Activated naive CD4-positive, alpha-beta T cell treated with anti-CD3 and anti-CD28 coated beads for 36 hours (primary cell): Measurements from ENCODE around the gene MEIKIN. TPM values are rescaled to one million over a fixed set of nuclear protein-coding genes. Genes with fewer than 3 reads are reported as not detected.

Experiments used
- CTCF ChIA-PET: fragments of 350-600 bp; sonication (Branson Sonifier 250); formaldehyde crosslinking; loops from one replicate; lab custom pipeline; 2021; ENCODE audit warnings: antibody characterized with exemption; lab: Charles Lee
- DNase-seq: peaks from one replicate; pipeline ENCODE4 v3.0.0-alpha.2; 2020
- H3K27ac Mint-ChIP-seq: one replicate; pipeline ENCODE4 v1.8.0; 2021; ENCODE audit warnings: mild to moderate bottlenecking, mixed read lengths
- H3K27me3 Mint-ChIP-seq: one replicate; pipeline ENCODE4 v1.8.0; 2021; ENCODE audit warnings: low read depth, mixed read lengths
- H3K36me3 Mint-ChIP-seq: one replicate; pipeline ENCODE4 v1.8.0; 2021; ENCODE audit warnings: low read depth, mixed read lengths
- H3K4me1 Mint-ChIP-seq: one replicate; pipeline ENCODE4 v1.8.0; 2021; ENCODE audit warnings: low read depth, mixed read lengths
- H3K4me3 Mint-ChIP-seq: one replicate; pipeline ENCODE4 v1.8.0; 2021; ENCODE audit warnings: mild to moderate bottlenecking, moderate library complexity, mixed read lengths
- H3K9me3 Mint-ChIP-seq: one replicate; pipeline ENCODE4 v1.8.0; 2021; ENCODE audit warnings: mixed read lengths
- intact Hi-C: fragments of 100-400 bp; cut with micrococcal nuclease; formaldehyde crosslinking; loops from one replicate; pipeline ENCODE4 v1.15.1; 2023
- total RNA-seq, 2 experiments: library from RNA; stranded (reverse); gene quantifications; one replicate each; pipeline ENCODE4 v1.2.3, GENCODE V29; 2021

The MEIKIN gene
- total RNA-seq, 2 experiments from 2014 or later, result 1.4 to 1.9 TPM

DNA sequence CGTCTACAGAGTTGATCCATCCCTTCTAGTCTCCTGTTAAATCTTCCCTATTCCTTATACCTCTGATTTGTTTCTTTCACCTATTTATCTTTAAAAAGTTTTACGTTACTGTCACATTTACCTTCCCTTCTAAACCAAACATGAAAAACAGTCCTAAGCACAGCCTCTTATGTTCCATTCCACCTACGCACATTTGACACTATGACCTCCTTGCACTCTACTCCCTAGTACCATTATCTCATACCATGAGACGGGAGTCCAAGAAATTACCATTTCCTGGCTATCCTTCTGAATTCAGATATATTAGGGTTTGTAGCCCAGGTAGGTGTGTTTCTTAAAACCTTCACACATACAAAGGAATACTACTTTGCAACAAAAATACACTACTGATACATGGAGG is 173.8 kb downstream of the MEIKIN start:
- Mint-ChIP-seq H3K4me1 (peaks cover 17% of the 10 kb centered on the region), H3K27me3 (no peaks in the 10 kb centered on the region), H3K4me3 (no peak overlapping the region), H3K36me3 (peaks cover 1% of the 10 kb centered on the region), H3K9me3 (peaks cover 1% of the 10 kb centered on the region), H3K27ac (no peak overlapping the region)
- DNase-seq, result no peak
- CTCF ChIA-PET, result no interaction called here
- intact Hi-C loops, result no loop called here

DNA sequence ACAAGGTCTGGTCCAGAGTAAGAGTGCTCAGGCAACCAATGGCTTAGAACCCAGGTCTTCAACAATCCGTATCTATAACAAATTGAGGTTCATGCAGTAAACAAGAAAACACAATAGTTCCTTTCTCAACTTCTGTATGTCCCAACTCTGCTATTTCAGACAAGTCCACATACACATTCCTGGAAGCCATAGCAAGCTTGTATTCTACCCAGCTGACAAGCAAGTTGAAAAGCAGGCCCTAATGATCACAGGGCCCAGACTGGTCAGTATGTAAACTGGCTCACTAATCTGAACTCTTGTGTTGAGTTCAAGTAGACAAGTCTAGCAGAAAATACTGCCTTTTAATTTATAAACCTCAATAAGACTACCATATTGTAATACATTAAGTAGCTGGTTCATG is 175.5 kb downstream of the MEIKIN start:
- Mint-ChIP-seq H3K4me1 (peaks cover 19% of the 10 kb centered on the region), H3K36me3 (peaks cover 1% of the 10 kb centered on the region), H3K4me3 (no peak overlapping the region), H3K27ac (no peak overlapping the region), H3K27me3 (no peaks in the 10 kb centered on the region), H3K9me3 (peaks cover 1% of the 10 kb centered on the region)
- no peak for DNase-seq
- CTCF ChIA-PET, result no interaction called here
- intact Hi-C loops, result no loop called here

GRCh38 chr5:131769336-131769735 is 176.1 kb downstream of the MEIKIN start:
- CTCF ChIA-PET, result no interaction called here
- H3K4me3 Mint-ChIP-seq, result no peak overlapping the region
- peaks cover 17% of the 10 kb centered on the region for H3K4me1 Mint-ChIP-seq
- DNase-seq, result no peak
- H3K36me3 Mint-ChIP-seq, result peaks cover 1% of the 10 kb centered on the region
- no peaks in the 10 kb centered on the region for H3K27me3 Mint-ChIP-seq
- peaks cover 1% of the 10 kb centered on the region for H3K9me3 Mint-ChIP-seq
- intact Hi-C loops, result no loop called here
- H3K27ac Mint-ChIP-seq, result no peak overlapping the region

DNA sequence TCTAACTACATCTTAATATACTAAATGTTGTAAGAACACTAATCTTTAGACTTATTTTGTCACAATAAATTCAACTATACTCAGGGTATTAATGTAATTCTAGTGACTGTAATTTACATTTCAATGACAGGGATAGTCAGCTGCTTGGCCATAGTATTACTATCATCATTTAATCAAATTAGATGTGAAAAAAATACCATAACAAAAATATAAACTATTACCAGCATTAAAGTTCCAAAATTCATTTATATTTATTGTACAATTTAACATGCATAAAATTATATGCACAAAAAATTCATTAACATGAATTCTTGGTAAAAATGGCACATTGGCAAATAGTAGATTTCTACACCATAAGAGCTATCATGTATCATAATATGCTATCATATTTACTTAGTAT is 177.6 kb downstream of the MEIKIN start:
- intact Hi-C loops, result no loop called here
- H3K27me3 Mint-ChIP-seq, result no peaks in the 10 kb centered on the region
- CTCF ChIA-PET, result no interaction called here

DNA sequence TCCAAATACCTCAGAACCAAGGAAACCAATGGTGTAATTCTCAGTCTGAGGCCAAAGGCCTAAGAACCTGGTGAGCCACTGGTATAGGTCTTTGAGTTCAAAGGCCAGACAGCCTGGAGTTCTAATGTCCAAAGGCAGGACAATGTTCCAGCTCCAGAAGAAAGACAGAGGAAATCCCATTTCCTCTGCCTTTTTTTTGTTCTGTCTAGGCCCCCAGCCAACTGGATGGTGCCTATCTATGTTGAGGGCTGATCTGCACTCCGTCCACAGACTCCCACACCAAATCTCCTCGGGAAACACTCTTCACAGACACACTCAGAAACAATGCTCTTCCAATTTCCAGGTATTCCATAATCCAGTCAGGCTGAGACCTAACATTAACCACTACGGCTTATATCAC is 178.8 kb downstream of the MEIKIN start:
- H3K4me3 Mint-ChIP-seq, result no peak overlapping the region
- intact Hi-C loops, result no loop called here
- H3K9me3 Mint-ChIP-seq, result peaks cover 8% of the 10 kb centered on the region
- CTCF ChIA-PET, result no interaction called here
- no peaks in the 10 kb centered on the region for H3K27me3 Mint-ChIP-seq
- no peak for DNase-seq
- no peak overlapping the region for H3K27ac Mint-ChIP-seq
- peaks cover 9% of the 10 kb centered on the region for H3K4me1 Mint-ChIP-seq
- peaks cover 10% of the 10 kb centered on the region for H3K36me3 Mint-ChIP-seq

More for the DNA sequence above, 177.6 kb downstream of the MEIKIN start:
- no peak for DNase-seq
- Mint-ChIP-seq H3K4me1 (peaks cover 9% of the 10 kb centered on the region), H3K4me3 (no peak overlapping the region), H3K36me3 (peaks cover 8% of the 10 kb centered on the region), H3K9me3 (peaks cover 6% of the 10 kb centered on the region), H3K27ac (no peak overlapping the region)

- no peak overlapping the region for H3K4me3 Mint-ChIP-seq
- no peak overlapping the region for H3K27ac Mint-ChIP-seq
- no peaks in the 10 kb centered on the region for H3K27me3 Mint-ChIP-seq
- peaks cover 10% of the 10 kb centered on the region for H3K9me3 Mint-ChIP-seq
- H3K4me1 Mint-ChIP-seq, result peaks cover 9% of the 10 kb centered on the region
- intact Hi-C loops, result no loop called here
- peaks cover 10% of the 10 kb centered on the region for H3K36me3 Mint-ChIP-seq
- CTCF ChIA-PET, result interaction anchor here (0.6 kb wide), 2 partner anchors 176 to 327 kb away, joined by 3 read pairs; no protein-coding TSS in a partner anchor
- no peak for DNase-seq
Observed at GRCh38 chr5:131765261-131765660, 180.2 kb downstream of the MEIKIN start.

- DNase-seq, result no peak
- peaks cover 12% of the 10 kb centered on the region for H3K9me3 Mint-ChIP-seq
- H3K4me1 Mint-ChIP-seq, result peaks cover 10% of the 10 kb centered on the region
- CTCF ChIA-PET, result no interaction called here
- H3K27me3 Mint-ChIP-seq, result no peaks in the 10 kb centered on the region
- H3K4me3 Mint-ChIP-seq, result no peak overlapping the region
- peaks cover 12% of the 10 kb centered on the region for H3K36me3 Mint-ChIP-seq
- intact Hi-C loops, result no loop called here
- no peak overlapping the region for H3K27ac Mint-ChIP-seq
Observed at GRCh38 chr5:131763968-131764367, 181.5 kb downstream of the MEIKIN start.

DNA sequence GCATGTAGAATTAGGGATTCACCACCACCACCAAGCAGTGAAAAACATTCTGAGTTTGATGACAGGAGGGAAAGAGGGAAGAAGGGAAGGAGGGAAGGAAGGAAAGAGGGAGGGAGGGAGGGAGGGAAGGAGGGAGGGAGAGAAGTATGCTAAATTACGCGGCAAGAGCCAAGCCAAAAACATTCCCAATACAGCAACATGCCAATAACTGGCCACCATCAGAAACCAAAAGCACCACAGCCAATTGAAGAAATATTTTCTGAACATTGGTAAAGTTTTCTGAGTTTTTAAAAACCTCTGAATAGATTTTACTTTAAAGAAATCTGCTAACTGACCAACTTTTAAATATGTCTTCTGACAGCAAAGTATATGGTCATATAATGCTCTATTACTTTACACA is 184.7 kb downstream of the MEIKIN start:
- CTCF ChIA-PET, result no interaction called here
- Mint-ChIP-seq H3K27ac (no peak overlapping the region), H3K4me3 (no peak overlapping the region)

DNA sequence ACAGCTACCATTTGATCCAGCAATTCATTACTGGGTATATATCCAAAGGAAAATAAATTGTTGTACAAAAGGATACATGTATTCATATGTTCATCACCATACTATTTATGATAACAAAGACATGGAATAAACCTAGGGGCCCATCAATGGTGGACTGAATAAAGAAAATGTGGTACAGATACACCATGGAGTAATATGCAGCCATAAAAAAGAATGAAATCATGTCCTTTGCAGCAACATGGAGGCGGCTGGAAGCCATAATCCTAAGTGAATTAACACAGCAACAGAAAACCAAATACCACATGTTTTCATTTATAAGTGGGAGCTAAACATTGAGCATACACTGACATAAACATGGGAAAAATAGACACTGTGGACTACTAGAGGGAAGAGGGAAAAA is 185.8 kb downstream of the MEIKIN start:
- Mint-ChIP-seq H3K4me3 (no peak overlapping the region), H3K9me3 (peaks cover 10% of the 10 kb centered on the region), H3K4me1 (peaks cover 19% of the 10 kb centered on the region), H3K27me3 (no peaks in the 10 kb centered on the region), H3K36me3 (peaks cover 11% of the 10 kb centered on the region), H3K27ac (no peak overlapping the region)
- CTCF ChIA-PET, result no interaction called here
- DNase-seq, result no peak
- intact Hi-C loops, result no loop called here

More for the DNA sequence above, 184.7 kb downstream of the MEIKIN start:
- peaks cover 10% of the 10 kb centered on the region for H3K9me3 Mint-ChIP-seq
- intact Hi-C loops, result no loop called here
- peaks cover 16% of the 10 kb centered on the region for H3K4me1 Mint-ChIP-seq
- H3K27me3 Mint-ChIP-seq, result no peaks in the 10 kb centered on the region
- no peak for DNase-seq
- peaks cover 11% of the 10 kb centered on the region for H3K36me3 Mint-ChIP-seq

GRCh38 chr5:131758520-131758900 is 187.0 kb downstream of the MEIKIN start:
- CTCF ChIA-PET, result no interaction called here
- H3K27ac Mint-ChIP-seq, result no peak overlapping the region
- H3K4me1 Mint-ChIP-seq, result peaks cover 22% of the 10 kb centered on the region
- H3K27me3 Mint-ChIP-seq, result no peaks in the 10 kb centered on the region
- no peak for DNase-seq
- H3K9me3 Mint-ChIP-seq, result peaks cover 6% of the 10 kb centered on the region
- H3K4me3 Mint-ChIP-seq, result no peak overlapping the region
- H3K36me3 Mint-ChIP-seq, result peaks cover 4% of the 10 kb centered on the region
- intact Hi-C loops, result no loop called here

DNA sequence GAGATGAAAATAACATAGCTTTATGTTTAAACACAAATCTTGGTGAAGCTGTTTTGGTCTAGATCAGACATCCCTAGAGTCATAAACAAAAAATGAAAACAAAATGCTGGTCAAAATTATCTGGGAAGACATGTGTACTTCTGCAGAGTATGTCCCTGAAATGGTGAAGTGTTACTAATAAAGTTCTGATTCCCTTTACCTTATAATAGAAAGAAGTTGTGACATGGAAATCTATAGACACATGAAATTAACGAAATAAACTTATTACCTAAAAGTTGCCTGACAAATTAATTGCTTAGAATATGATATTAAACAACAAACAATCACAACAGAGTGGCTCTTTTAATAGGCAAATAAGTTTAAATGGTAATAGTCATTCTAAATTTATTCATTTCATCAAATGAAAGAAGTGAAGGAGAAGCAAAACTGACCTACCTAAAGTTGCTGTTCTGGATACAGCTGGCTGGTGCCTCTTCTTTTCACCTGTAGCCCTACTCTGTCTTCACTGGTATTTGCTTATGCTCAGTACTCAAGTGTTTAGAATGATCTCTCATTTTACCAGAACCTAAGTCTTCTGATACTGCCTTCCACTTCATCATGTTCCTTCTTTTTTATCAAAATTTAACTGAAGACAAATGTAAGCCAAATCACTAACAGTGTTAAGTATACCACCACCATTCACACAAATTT is 187.5 kb downstream of the MEIKIN start:
- H3K4me3 Mint-ChIP-seq, result no peak overlapping the region
- H3K27me3 Mint-ChIP-seq, result no peaks in the 10 kb centered on the region
- no peak for DNase-seq
- H3K36me3 Mint-ChIP-seq, result peaks cover 8% of the 10 kb centered on the region
- peaks cover 26% of the 10 kb centered on the region for H3K4me1 Mint-ChIP-seq
- intact Hi-C loops, result no loop called here
- CTCF ChIA-PET, result no interaction called here
- H3K27ac Mint-ChIP-seq, result no peak overlapping the region
- H3K9me3 Mint-ChIP-seq, result peaks cover 9% of the 10 kb centered on the region
